ENCODE results near the gene QSOX2. TPM values are rescaled to one million over a fixed set of nuclear protein-coding genes. Genes with fewer than 3 reads are reported as not detected.

QSOX2 gene
- total and polyA plus RNA-seq, 8 donors = 6.8 to 19.1 (median 10.9) TPM

- Histone ChIP-seq H3K27me3 (no peaks in the 10 kb centered on the region), H3K4me3 (no peak overlapping the region), H3K36me3 (no peaks in the 10 kb centered on the region), H3K4me1 (no peaks in the 10 kb centered on the region), H3K9me3 (no peaks in the 10 kb centered on the region), H3K27ac (no peak overlapping the region)
- 51 to 63% methylated on average over 1 of the region's 1 CpG for WGBS, 2 donors
- no peak for FAIRE-seq
- intact Hi-C loops (cut with DNase I) = no loop called here
- no peak for TF ChIP-seq CTCF (IDR thresholded peaks at IDR 0.05)
- peak in 1 of 6 donors; percentile 1 for DNase-seq
- ATAC-seq = no peak
These were observed 82.3 kb downstream of the QSOX2 start for GRCh38 chr9:136163248-136163850.

- FAIRE-seq = no peak
- Histone ChIP-seq H3K9me3 (no peaks in the 10 kb centered on the region), H3K4me1 (no peaks in the 10 kb centered on the region), H3K27me3 (no peaks in the 10 kb centered on the region), H3K27ac (no peak overlapping the region), H3K36me3 (no peaks in the 10 kb centered on the region), H3K4me3 (no peak overlapping the region)
- peak in 1 of 6 donors; percentile 39 for DNase-seq
- ATAC-seq = no peak
- WGBS, 2 donors = 66 to 72% methylated on average over 10 of the region's 10 CpGs
- no peak for TF ChIP-seq CTCF (IDR thresholded peaks at IDR 0.05)
- intact Hi-C loops (cut with DNase I) = no loop called here
These were observed 84.5 kb downstream of the QSOX2 start for GRCh38 chr9:136160995-136161610.

GRCh38 chr9:136160381-136160841, 85.2 kb downstream of the QSOX2 start:
- Histone ChIP-seq H3K4me1 (no peaks in the 10 kb centered on the region), H3K27ac (no peak overlapping the region), H3K36me3 (no peaks in the 10 kb centered on the region), H3K27me3 (no peaks in the 10 kb centered on the region), H3K4me3 (no peak overlapping the region), H3K9me3 (no peaks in the 10 kb centered on the region)
- no peak for FAIRE-seq
- peak in 1 of 6 donors; percentile 38 for DNase-seq
- no peak for TF ChIP-seq CTCF (IDR thresholded peaks at IDR 0.05)
- no peak for ATAC-seq
- intact Hi-C loops (cut with DNase I) = no loop called here
- WGBS, 2 donors = 66 to 76% methylated on average over 11 to 12 of the region's 12 CpGs

- no peak for TF ChIP-seq CTCF (IDR thresholded peaks at IDR 0.05)
- FAIRE-seq (no peak), DNase-seq (peak in 1 of 6 donors; percentile 41), ATAC-seq (no peak)
- H3K9me3 ChIP-seq = no peaks in the 10 kb centered on the region
- WGBS, 2 donors = 82 to 90% methylated on average over 16 of the region's 16 CpGs
- H3K4me3 ChIP-seq = no peak overlapping the region
- intact Hi-C loops (cut with DNase I) = no loop called here
- H3K27ac ChIP-seq = no peak overlapping the region
- H3K36me3 ChIP-seq = no peaks in the 10 kb centered on the region
- no peaks in the 10 kb centered on the region for H3K27me3 ChIP-seq
- no peaks in the 10 kb centered on the region for H3K4me1 ChIP-seq
These were observed 85.8 kb downstream of the QSOX2 start for GRCh38 chr9:136159851-136160250.

Measured in pancreas (tissue), 10 donors.